Liver (tissue), 3 donors: ENCODE measurements around the gene SMAD9.

ENCODE experiments used
- CTCF ChIP-seq: fragments of 150-350 bp; IDR thresholded peaks from 2 replicates; pipeline ENCODE4 v1.5.1; 2017; ENCODE audit warnings: improper control_type of control experiment, low read depth, low read length; ENCODE audit not compliant: missing input control
- GABPA ChIP-seq, 2 donors: IDR thresholded peaks in 1 of 2; conservative IDR thresholded peaks in 1 of 2; 2 replicates each; pipeline ENCODE4 v1.6.1; 2016; ENCODE audit warnings: antibody characterized with exemption in 2 of 2, mild to moderate bottlenecking in 1 of 2, moderate library complexity in 1 of 2
- MAX ChIP-seq: IDR thresholded peaks from 2 replicates; pipeline ENCODE4 v1.6.1; 2016; ENCODE audit warnings: antibody characterized with exemption
- donor health status: healthy.
- donor health status: healthy.

- TF ChIP-seq CTCF (no peak), MAX (no peak), GABPA (IDR thresholded peaks at IDR 0.05 in 1 of 2, conservative IDR thresholded peaks at IDR 0.05 in 1 of 2) (no peak)
These were observed 101.8 kb downstream of the SMAD9 start for GRCh38 chr13:36817996-36818803.
